Uterus (tissue), 4 donors: ENCODE measurements around the gene DNAL4. TPM values are rescaled to one million over a fixed set of nuclear protein-coding genes. Genes with fewer than 3 reads are reported as not detected.
A peak's percentile ranks its signal among the peaks of the same experiment; 100 is the strongest.

Experiments used
- DNase-seq, 2 donors: peaks; one replicate each; pipeline ENCODE4 v3.0.0-alpha.2; 2019 to 2020
- H3K27ac ChIP-seq, 2 donors: fragments of 200-600 bp; sonication (generic); 1 replicate in 1 of 2; 2 replicates in 1 of 2; pipeline ENCODE4 v1.5.1; 2016 to 2018
- H3K27me3 ChIP-seq, 2 donors: fragments of 200-600 bp; sonication (generic); one replicate each; pipeline ENCODE4 v1.5.1; 2018 to 2019; ENCODE audit warnings: control low read depth in 1 of 2
- H3K36me3 ChIP-seq, 2 donors: fragments of 200-600 bp; sonication (generic); one replicate each; pipeline ENCODE4 v1.5.1; 2019; ENCODE audit warnings: control low read depth in 1 of 2
- H3K4me1 ChIP-seq, 2 donors: fragments of 200-600 bp; sonication (generic); one replicate each; pipeline ENCODE4 v1.5.1; 2018 to 2019; ENCODE audit warnings: control low read depth in 1 of 2
- H3K4me3 ChIP-seq, 2 donors: fragments of 200-600 bp; sonication (generic); 1 replicate in 1 of 2; 2 replicates in 1 of 2; pipeline ENCODE4 v1.5.1; 2018 to 2019; ENCODE audit warnings: mild to moderate bottlenecking in 1 of 2
- H3K9me3 ChIP-seq, 2 donors: fragments of 200-600 bp; sonication (generic); one replicate each; pipeline ENCODE4 v1.5.1; 2019; ENCODE audit warnings: control low read depth in 1 of 2
- CTCF ChIP-seq, 4 experiments: fragments of 200-600 bp in 2 of 4; fragments of 450-650 bp in 2 of 4; sonication (generic) in 2 of 4; IDR thresholded peaks; one replicate each; pipeline ENCODE4 v1.5.1; 2016 to 2019; ENCODE audit warnings: antibody characterized with exemption in 4 of 4, mild to moderate bottlenecking in 2 of 4, moderate library complexity in 1 of 4
- POLR2A ChIP-seq, 2 donors: fragments of 450-650 bp; IDR thresholded peaks; one replicate each; pipeline ENCODE4 v1.6.1; 2016; ENCODE audit warnings: antibody characterized with exemption in 2 of 2, mild to moderate bottlenecking in 1 of 2, moderate library complexity in 1 of 2
- intact Hi-C: fragments of 100-400 bp; cut with DNase I; formaldehyde crosslinking; loops from one replicate; pipeline ENCODE4 v1.15.1; 2023; ENCODE audit warnings: low total_unique reads
- total RNA-seq, 4 donors: library from RNA; depleted of rRNA in 3 of 4; stranded (reverse); fragments of >200 nt in 3 of 4; gene quantifications; one replicate each; pipeline versions ENCODE4 v1.1.0 to v1.2.4, GENCODE V29; 2014 to 2023
- donor health status: DM: yes; HTN: yes; CAD: no.

DNAL4 gene
- total RNA-seq, 4 donors from 2014 or later, result 3.1 to 23.4 (median 8.3) TPM

- no peaks in the 10 kb centered on the region for H3K9me3 ChIP-seq
- no peaks in the 10 kb centered on the region for H3K4me1 ChIP-seq
- H3K27ac ChIP-seq, result peak overlapping the region in 1 of 2 donors; percentile 67
- no peaks in the 10 kb centered on the region for H3K27me3 ChIP-seq
- TF ChIP-seq CTCF (IDR thresholded peaks at IDR 0.05) (no peak), POLR2A (IDR thresholded peaks at IDR 0.05) (no peak)
- no peaks in the 10 kb centered on the region for H3K36me3 ChIP-seq
- intact Hi-C loops, result no loop called here
- H3K4me3 ChIP-seq, result no peak overlapping the region
- DNase-seq, result no peak
Observed at GRCh38 chr22:38735465-38736256, 58.3 kb downstream of the DNAL4 start.

- no peak for DNase-seq
- intact Hi-C loops, result no loop called here
- Histone ChIP-seq H3K27me3 (no peaks in the 10 kb centered on the region), H3K4me1 (no peaks in the 10 kb centered on the region), H3K4me3 (no peak overlapping the region), H3K36me3 (no peaks in the 10 kb centered on the region), H3K27ac (peak overlapping the region in 1 of 2 donors; percentile 67), H3K9me3 (no peaks in the 10 kb centered on the region)
- TF ChIP-seq CTCF (IDR thresholded peaks at IDR 0.05) (no peak), POLR2A (IDR thresholded peaks at IDR 0.05) (no peak)
Observed at GRCh38 chr22:38735126-38735464, 58.8 kb downstream of the DNAL4 start.

GRCh38 chr22:38734421-38735100 lies 59.4 kb downstream of the DNAL4 start:
- H3K4me3 ChIP-seq, result no peak overlapping the region
- no peaks in the 10 kb centered on the region for H3K4me1 ChIP-seq
- intact Hi-C loops, result no loop called here
- no peaks in the 10 kb centered on the region for H3K9me3 ChIP-seq
- H3K27ac ChIP-seq, result peak overlapping the region; percentile 62 to 67
- no peaks in the 10 kb centered on the region for H3K36me3 ChIP-seq
- no peaks in the 10 kb centered on the region for H3K27me3 ChIP-seq
- no peak for DNase-seq
- TF ChIP-seq POLR2A (IDR thresholded peaks at IDR 0.05) (no peak), CTCF (IDR thresholded peaks at IDR 0.05) (no peak)

GRCh38 chr22:38733724-38734381 lies 60.1 kb downstream of the DNAL4 start:
- peak; percentile 65 to 67 for DNase-seq
- H3K4me1 ChIP-seq, result no peaks in the 10 kb centered on the region

More at GRCh38 chr22:38733724-38734381, 60.1 kb downstream of the DNAL4 start:
- no peaks in the 10 kb centered on the region for H3K9me3 ChIP-seq
- intact Hi-C loops, result no loop called here
- no peaks in the 10 kb centered on the region for H3K36me3 ChIP-seq
- H3K27me3 ChIP-seq, result no peaks in the 10 kb centered on the region
- no peak overlapping the region for H3K4me3 ChIP-seq
- TF ChIP-seq CTCF (IDR thresholded peaks at IDR 0.05) (no peak), POLR2A (IDR thresholded peaks at IDR 0.05) (no peak)
- H3K27ac ChIP-seq, result peak overlapping the region; percentile 62 to 67
